Kidney (tissue), 14 donors: Measurements from ENCODE around the gene SOS2. TPM values are rescaled to one million over a fixed set of nuclear protein-coding genes. Genes with fewer than 3 reads are reported as not detected.

Experiments used
- DNase-seq, 5 donors: peaks; one replicate each; pipeline ENCODE4 v3.0.0-alpha.2; 2013 to 2020
- FAIRE-seq: peaks from 2 replicates; lab custom pipeline; 2012; peaks lifted over from hg19 to GRCh38; lab: Jason Lieb, UNC
- H3K27ac ChIP-seq, 2 donors: one replicate each; pipeline ENCODE4 v1.7.0; 2013; ENCODE audit warnings: low read depth in 2 of 2, low read length in 2 of 2, inconsistent platforms in 1 of 2
- H3K27me3 ChIP-seq: one replicate; pipeline ENCODE4 v1.7.1; 2013; ENCODE audit warnings: low read length, inconsistent platforms; ENCODE audit not compliant: control insufficient read depth, insufficient read depth
- H3K36me3 ChIP-seq, 3 donors: one replicate each; pipeline versions ENCODE4 v1.7.0 to v1.7.1; 2013; ENCODE audit warnings: low read length in 3 of 3, control low read depth in 1 of 3, inconsistent platforms in 1 of 3; ENCODE audit not compliant: insufficient read depth in 3 of 3, control insufficient read depth in 2 of 3
- H3K4me1 ChIP-seq, 3 donors: one replicate each; pipeline versions ENCODE4 v1.7.0 to v1.7.1; 2013; ENCODE audit warnings: low read length in 3 of 3, inconsistent platforms in 1 of 3, low read depth in 1 of 3; ENCODE audit not compliant: control insufficient read depth in 2 of 3, insufficient read depth in 2 of 3
- H3K4me3 ChIP-seq, 3 donors: one replicate each; pipeline versions ENCODE4 v1.7.0 to v1.8.1; 2013; ENCODE audit warnings: low read length in 3 of 3, control low read depth in 1 of 3, inconsistent platforms in 1 of 3
- H3K9ac ChIP-seq, 3 donors: one replicate each; pipeline versions ENCODE4 v1.7.0 to v1.7.1; 2013; ENCODE audit warnings: low read length in 3 of 3, control low read depth in 1 of 3, inconsistent platforms in 1 of 3
- H3K9me3 ChIP-seq, 3 donors: one replicate each; pipeline versions ENCODE4 v1.7.0 to v1.7.1; 2013; ENCODE audit warnings: low read length in 3 of 3, control low read depth in 1 of 3, inconsistent platforms in 1 of 3; ENCODE audit not compliant: control insufficient read depth in 2 of 3, insufficient read depth in 1 of 3
- CTCF ChIP-seq: IDR thresholded peaks from 3 replicates; pipeline ENCODE4 v1.5.1; 2012; ENCODE audit warnings: mild to moderate bottlenecking, moderate library complexity, borderline replicate concordance; ENCODE audit not compliant: insufficient read depth; ENCODE audit errors: extremely low read depth
- intact Hi-C: fragments of 100-400 bp; cut with DNase I; formaldehyde crosslinking; loops from one replicate; pipeline ENCODE4 v1.11.1; 2022
- polyA plus RNA-seq: library from polyadenylated mRNA; stranded (reverse); fragments of 350-450 nt; fragmentation: Illumina TruSeq; extraction: RNeasy Lipid Tissue Mini Kit (QIAGEN cat#74804); gene quantifications from one replicate; pipeline ENCODE4 v1.2.3, GENCODE V29; 2014; ENCODE audit warnings: low read depth, low replicate concordance; ENCODE audit not compliant: insufficient read depth
- total RNA-seq: library from RNA; stranded (reverse); fragmentation: NEBNext Ultra II Directional; extraction: Animal tissue kit (Norgen Biotek cat#: 25700); gene quantifications from one replicate; pipeline ENCODE4 v1.2.1, GENCODE V29; 2021
- donor health status: control.
- donor health status: control.
- donor health status: control.
- donor health status: control.
- donor health status: control.
- donor health status: DM: yes; HTN: yes; CAD: no.
- donor health status: Normal renal cell carcinoma (clear cell type).

Gene SOS2
- total and polyA plus RNA-seq, 2 donors from 2014 or later = 11.9 to 39.7 TPM

- Histone ChIP-seq H3K4me1 (peaks cover 3 to 19% (median 14%) of the 10 kb centered on the region in 3 donors), H3K9ac (peak overlapping the region; percentile 65 to 83 (median 70)), H3K36me3 (no peaks in the 10 kb centered on the region), H3K27ac (peak overlapping the region; percentile 91 to 95), H3K27me3 (no peaks in the 10 kb centered on the region), H3K4me3 (peak overlapping the region; percentile 70 to 89 (median 83)), H3K9me3 (no peaks in the 10 kb centered on the region)
- DNase-seq = peak in 1 of 5 donors; percentile 25
- no peak for TF ChIP-seq CTCF
- intact Hi-C loops = no loop called here
- FAIRE-seq = no peak
Measured at GRCh38 chr14:50230401-50230700, 1.0 kb downstream of the SOS2 start.

GRCh38 chr14:50229681-50230080, 1.7 kb downstream of the SOS2 start:
- intact Hi-C loops = no loop called here
- TF ChIP-seq CTCF = no peak

GRCh38 chr14:50228313-50228712, 3.1 kb downstream of the SOS2 start:
- no peak overlapping the region for H3K27ac ChIP-seq
- FAIRE-seq = no peak
- H3K27me3 ChIP-seq = no peaks in the 10 kb centered on the region
- H3K4me1 ChIP-seq = peaks cover 3 to 25% (median 14%) of the 10 kb centered on the region in 3 donors
- no peak for TF ChIP-seq CTCF
- H3K9ac ChIP-seq = no peak overlapping the region
- peak overlapping the region in 2 of 3 donors; percentile 4 to 83 for H3K4me3 ChIP-seq
- H3K36me3 ChIP-seq = no peaks in the 10 kb centered on the region
- intact Hi-C loops = no loop called here
- no peaks in the 10 kb centered on the region for H3K9me3 ChIP-seq
- no peak for DNase-seq

More at GRCh38 chr14:50229681-50230080, 1.7 kb downstream of the SOS2 start:
- Histone ChIP-seq H3K27me3 (no peaks in the 10 kb centered on the region), H3K9me3 (no peaks in the 10 kb centered on the region), H3K36me3 (no peaks in the 10 kb centered on the region), H3K4me3 (peak overlapping the region; percentile 42 to 89 (median 83)), H3K4me1 (peaks cover 3 to 23% (median 14%) of the 10 kb centered on the region in 3 donors), H3K27ac (peak overlapping the region; percentile 8 to 52), H3K9ac (peak overlapping the region; percentile 15 to 38 (median 35))
- DNase-seq = no peak
- no peak for FAIRE-seq

GRCh38 chr14:50225974-50226297, 5.4 kb downstream of the SOS2 start:
- Histone ChIP-seq H3K4me1 (peaks cover 3 to 30% (median 14%) of the 10 kb centered on the region in 3 donors), H3K9me3 (no peaks in the 10 kb centered on the region), H3K36me3 (no peaks in the 10 kb centered on the region), H3K4me3 (no peak overlapping the region), H3K27ac (peak overlapping the region; percentile 40 to 71), H3K27me3 (no peaks in the 10 kb centered on the region), H3K9ac (peak overlapping the region in 1 of 3 donors; percentile 24)
- TF ChIP-seq CTCF = no peak
- FAIRE-seq (no peak), DNase-seq (no peak)
- intact Hi-C loops = no loop called here
